ENCODE measurements around the gene SRL.

DNA sequence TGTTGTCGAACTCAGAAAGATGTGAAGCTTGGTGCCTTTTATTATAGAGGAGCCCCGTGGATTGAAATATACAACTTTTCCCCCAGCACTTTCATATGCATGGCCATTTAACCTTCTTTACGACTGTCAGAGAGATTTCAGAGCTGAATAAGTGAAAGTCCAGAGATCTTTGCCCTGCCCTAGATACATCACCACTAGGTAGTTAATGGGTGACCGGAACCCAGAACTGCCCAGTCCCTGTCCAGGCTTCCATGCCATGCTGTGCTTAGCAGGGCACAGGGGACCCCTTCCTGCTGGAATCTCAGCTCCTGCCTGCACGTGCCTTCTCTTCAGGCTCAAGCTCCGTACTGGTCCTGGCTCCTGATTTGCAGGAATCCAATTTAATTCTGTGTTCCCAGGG lies 32.2 kb downstream of the SRL start:
- no peak for TF ChIP-seq POLR2A (IDR thresholded peaks at IDR 0.05)
- TF ChIP-seq, protein P1, sequence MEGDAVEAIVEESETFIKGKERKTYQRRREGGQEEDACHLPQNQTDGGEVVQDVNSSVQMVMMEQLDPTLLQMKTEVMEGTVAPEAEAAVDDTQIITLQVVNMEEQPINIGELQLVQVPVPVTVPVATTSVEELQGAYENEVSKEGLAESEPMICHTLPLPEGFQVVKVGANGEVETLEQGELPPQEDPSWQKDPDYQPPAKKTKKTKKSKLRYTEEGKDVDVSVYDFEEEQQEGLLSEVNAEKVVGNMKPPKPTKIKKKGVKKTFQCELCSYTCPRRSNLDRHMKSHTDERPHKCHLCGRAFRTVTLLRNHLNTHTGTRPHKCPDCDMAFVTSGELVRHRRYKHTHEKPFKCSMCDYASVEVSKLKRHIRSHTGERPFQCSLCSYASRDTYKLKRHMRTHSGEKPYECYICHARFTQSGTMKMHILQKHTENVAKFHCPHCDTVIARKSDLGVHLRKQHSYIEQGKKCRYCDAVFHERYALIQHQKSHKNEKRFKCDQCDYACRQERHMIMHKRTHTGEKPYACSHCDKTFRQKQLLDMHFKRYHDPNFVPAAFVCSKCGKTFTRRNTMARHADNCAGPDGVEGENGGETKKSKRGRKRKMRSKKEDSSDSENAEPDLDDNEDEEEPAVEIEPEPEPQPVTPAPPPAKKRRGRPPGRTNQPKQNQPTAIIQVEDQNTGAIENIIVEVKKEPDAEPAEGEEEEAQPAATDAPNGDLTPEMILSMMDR (IDR thresholded peaks at IDR 0.05), result no peak
